K562 treated with DMSO at 1 percent for 4 hours (cell line): Measurements from ENCODE around the gene SELENOS. TPM values are rescaled to one million over a fixed set of nuclear protein-coding genes. Genes with fewer than 3 reads are reported as not detected.

Experiments used
- total RNA-seq: library from RNA; unstranded; fragments of 300-600 nt; gene quantifications from 2 replicates; pipeline ENCODE4 v1.2.3, GENCODE V29; 2022; ENCODE audit not compliant: insufficient read depth

The SELENOS gene
- total RNA-seq, result 34.4 and 51.6 TPM in 2 replicates

GRCh38 chr15:101277038-101277822 is at the start of gene SELENOS:
SELENOS (minus strand) TSS chr15:101277485; CDS start chr15:101277417, 68 bp downstream.

GRCh38 chr15:101294731-101295606 is 17.7 kb upstream of the SELENOS start, which contains the start of gene SNRPA1:
SNRPA1 (minus strand) TSS chr15:101295248; CDS start chr15:101295178, 70 bp downstream.

GRCh38 chr15:101251830-101252820 is 25.2 kb downstream of the SELENOS start, which contains the start of gene CHSY1:
CHSY1 (minus strand) TSS chr15:101252048; CDS start chr15:101251456, 592 bp downstream.

Other genes starting within 250 kb of the SELENOS start
- gene CHSY1, start 25.4 kb downstream of the SELENOS start, total RNA-seq, result 8.9 and 11.4 TPM in 2 replicates
- gene SNRPA1, start 17.8 kb upstream of the SELENOS start, total RNA-seq, result 97.7 and 111 TPM in 2 replicates
- gene PCSK6, start 212.2 kb upstream of the SELENOS start, total RNA-seq, result 16.0 and 20.6 TPM in 2 replicates